SK-N-SH (cell line): ENCODE data around the gene ARHGEF4. TPM values are rescaled to one million over a fixed set of nuclear protein-coding genes. Genes with fewer than 3 reads are reported as not detected.
"Not testable (repeated sequence)": the region's sequence is repeated elsewhere in the genome, so short reads cannot be mapped to it uniquely, and the experiment has no call there.

Experiments used
- CTCF ChIA-PET: fragments of 300-600, 350-600 bp; formaldehyde crosslinking; extraction: SDS; loops from one replicate; lab custom pipeline; 2021; lab: Yijun Ruan, JAX
- POLR2A ChIA-PET: fragments of 350-600 bp; sonication (Branson Sonifier 250); formaldehyde crosslinking; extraction: SDS; loops from one replicate; lab custom pipeline; 2020; ENCODE audit warnings: antibody characterized with exemption, inconsistent platforms; lab: Yijun Ruan, JAX
- DNase-seq: peaks from one replicate; pipeline ENCODE4 v3.0.0; 2012
- H2AFZ ChIP-seq: fragments of 200-600 bp; sonication (generic); 2 replicates; pipeline ENCODE4 v1.8.1; 2016; ENCODE audit warnings: antibody characterized with exemption, mild to moderate bottlenecking, low read depth
- H3F3A ChIP-seq: fragments of 200-600 bp; sonication (generic); replicated peaks from 2 replicates; pipeline ENCODE3; 2016; ENCODE audit warnings: antibody characterized with exemption, mild to moderate bottlenecking; ENCODE audit not compliant: insufficient read depth
- H3K27ac ChIP-seq, 2 experiments: fragments of 200-500 bp in 1 of 2; fragments of 200-600 bp in 1 of 2; sonication (Bioruptor generic) in 1 of 2; sonication (generic), shearing (Covaris generic) in 1 of 2; 2 replicates each; pipeline versions ENCODE4 v1.5.1 to v1.6.1; 2014 to 2016; ENCODE audit warnings: low read depth in 2 of 2, inconsistent platforms in 1 of 2, low read length in 1 of 2, mild to moderate bottlenecking in 1 of 2, mixed read lengths in 1 of 2
- H3K27me3 ChIP-seq: fragments of 200-600 bp; sonication (generic), shearing (Covaris generic); 2 replicates; pipeline ENCODE4 v1.6.1; 2016; ENCODE audit warnings: mixed run types; ENCODE audit not compliant: insufficient read depth
- H3K36me3 ChIP-seq, 2 experiments: fragments of 200-500 bp in 1 of 2; fragments of 200-600 bp in 1 of 2; sonication (Bioruptor generic) in 1 of 2; sonication (generic) in 1 of 2; replicated peaks in 1 of 2; 2 replicates each; pipeline versions ENCODE3 to v1.5.1; 2014 to 2016; ENCODE audit warnings: low read length in 1 of 2, mild to moderate bottlenecking in 1 of 2; ENCODE audit not compliant: insufficient read depth in 2 of 2, control insufficient read depth in 1 of 2
- H3K4me1 ChIP-seq, 2 experiments: fragments of 200-500 bp in 1 of 2; fragments of 200-600 bp in 1 of 2; sonication (Bioruptor generic) in 1 of 2; sonication (generic), shearing (Covaris generic) in 1 of 2; 2 replicates each; pipeline versions ENCODE4 v1.5.1 to v1.6.1; 2014 to 2016; ENCODE audit warnings: low read depth in 1 of 2, low read length in 1 of 2, mixed run types in 1 of 2; ENCODE audit not compliant: insufficient read depth in 2 of 2, control insufficient read depth in 1 of 2
- H3K4me2 ChIP-seq: fragments of 200-600 bp; sonication (generic), shearing (Covaris generic); 2 replicates; pipeline ENCODE4 v1.6.1; 2017; ENCODE audit warnings: mixed run types
- H3K4me3 ChIP-seq, 2 experiments: fragments of 200-500 bp in 1 of 2; fragments of 200-600 bp in 1 of 2; sonication (Bioruptor generic) in 1 of 2; sonication (generic), shearing (Covaris generic) in 1 of 2; 2 replicates each; pipeline versions ENCODE4 v1.5.1 to v1.8.1; 2014 to 2016; ENCODE audit warnings: low read depth in 2 of 2, inconsistent platforms in 1 of 2, low read length in 1 of 2, mild to moderate bottlenecking in 1 of 2, mixed read lengths in 1 of 2, moderate library complexity in 1 of 2
- H3K79me2 ChIP-seq: fragments of 200-600 bp; sonication (generic); 2 replicates; pipeline ENCODE4 v1.8.1; 2017; ENCODE audit warnings: mild to moderate bottlenecking; ENCODE audit not compliant: insufficient read depth
- H3K9ac ChIP-seq: fragments of 200-600 bp; sonication (generic); 2 replicates; pipeline ENCODE4 v1.6.1; 2017; ENCODE audit warnings: mixed run types
- H3K9me2 ChIP-seq: fragments of 200-600 bp; sonication (generic); 2 replicates; pipeline ENCODE4 v1.6.1; 2017; ENCODE audit warnings: mixed run types
- H3K9me3 ChIP-seq: fragments of 200-600 bp; sonication (generic); 2 replicates; pipeline ENCODE4 v1.6.1; 2017; ENCODE audit warnings: mixed run types, mild to moderate bottlenecking, moderate library complexity
- H4K20me1 ChIP-seq: fragments of 200-600 bp; sonication (generic); 2 replicates; pipeline ENCODE4 v1.6.1; 2017; ENCODE audit warnings: mild to moderate bottlenecking, mixed run types; ENCODE audit not compliant: insufficient read depth
- CHD2 ChIP-seq: fragments of 150-350 bp; IDR thresholded peaks from 2 replicates; pipeline ENCODE4 v1.6.1; 2018; ENCODE audit warnings: low read length; ENCODE audit not compliant: partially characterized antibody
- EP300 ChIP-seq, 2 experiments: IDR thresholded peaks; 2 replicates each; pipeline versions ENCODE4 v1.4.0 to v1.6.1; 2012; ENCODE audit warnings: borderline replicate concordance in 1 of 2, low read depth in 1 of 2, low read length in 1 of 2
- EZH2phosphoT487 ChIP-seq: fragments of 200-600 bp; sonication (generic); IDR thresholded peaks from 2 replicates; pipeline ENCODE4 v1.6.1; 2017; ENCODE audit warnings: low read depth, mixed run types, mild to moderate bottlenecking, antibody characterized with exemption, moderate library complexity, borderline replicate concordance
- MXI1 ChIP-seq: IDR thresholded peaks from 2 replicates; pipeline ENCODE4 v1.6.1; 2012; ENCODE audit warnings: mild to moderate bottlenecking, low read depth, low read length, improper control_type of control experiment
- NFIC ChIP-seq: IDR thresholded peaks from 2 replicates; pipeline ENCODE4 v1.4.0; 2012; ENCODE audit warnings: borderline replicate concordance
- REST ChIP-seq: IDR thresholded peaks from 2 replicates; pipeline ENCODE4 v1.6.1; 2012; ENCODE audit warnings: mild to moderate bottlenecking, low read depth, low read length, moderate library complexity
- RFX5 ChIP-seq: IDR thresholded peaks from 2 replicates; pipeline ENCODE4 v1.6.1; 2012; ENCODE audit warnings: mild to moderate bottlenecking, improper control_type of control experiment, low read length
- YY1 ChIP-seq: IDR thresholded peaks from 2 replicates; pipeline ENCODE4 v1.4.0; 2012; ENCODE audit warnings: low read depth, mild to moderate bottlenecking
- WGBS: methylation state at CpG from one replicate; pipeline ENCODE4 v1.1.6; 2017; ENCODE audit warnings: low lambda C conversion rate; 5-methylcytosine and 5-hydroxymethylcytosine counted together
- polyA plus RNA-seq, 3 experiments: library from polyadenylated mRNA; depleted of rRNA; stranded (reverse); fragments of >200 nt; gene quantifications; 2 replicates each; pipeline ENCODE4 v1.2.3, GENCODE V29; 2012
- TF ChIP-seq, protein P1 (sequence below): IDR thresholded peaks from 2 replicates; pipeline ENCODE4 v1.4.0; 2012; ENCODE audit warnings: low read depth
- TF ChIP-seq, protein P2 (sequence below): IDR thresholded peaks from 2 replicates; pipeline ENCODE4 v1.4.0; 2012; ENCODE audit warnings: low read depth, borderline replicate concordance

The ARHGEF4 gene
- polyA plus RNA-seq, 1 of the 3 experiments (the other 2 are of a cell fraction), result 2.3 TPM

- DNase-seq, result no peak
- 90% methylated on average over 2 of the region's 2 CpGs for WGBS
- Histone ChIP-seq H3K79me2 (peaks cover 98% of the 10 kb centered on the region), H3F3A (peaks cover 4% of the 10 kb centered on the region), H2AFZ (no peak overlapping the region), H3K4me1 (peaks cover 0 to 13% of the 10 kb centered on the region in 2 experiments; a peak in 1 of 4 replicates), H3K9me2 (no peaks in the 10 kb centered on the region), H3K4me3 (no peak overlapping the region), H3K36me3 (peaks cover 32 to 43% of the 10 kb centered on the region in 2 experiments), H3K27ac (no peak overlapping the region), H3K4me2 (no peak overlapping the region), H3K9ac (no peak overlapping the region), H3K27me3 (no peaks in the 10 kb centered on the region), H4K20me1 (peaks cover 84% of the 10 kb centered on the region), H3K9me3 (no peaks in the 10 kb centered on the region)
- TF ChIP-seq, protein P1, sequence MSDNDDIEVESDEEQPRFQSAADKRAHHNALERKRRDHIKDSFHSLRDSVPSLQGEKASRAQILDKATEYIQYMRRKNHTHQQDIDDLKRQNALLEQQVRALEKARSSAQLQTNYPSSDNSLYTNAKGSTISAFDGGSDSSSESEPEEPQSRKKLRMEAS, result no peak
- peak; percentile 39; the same call in 1 of the 2 replicates for TF ChIP-seq NFIC
- CTCF ChIA-PET, result no interaction called here
- POLR2A ChIA-PET, result no interaction called here
Measured at GRCh38 chr2:131067465-131068125, 230.9 kb downstream of the ARHGEF4 start.

DNA sequence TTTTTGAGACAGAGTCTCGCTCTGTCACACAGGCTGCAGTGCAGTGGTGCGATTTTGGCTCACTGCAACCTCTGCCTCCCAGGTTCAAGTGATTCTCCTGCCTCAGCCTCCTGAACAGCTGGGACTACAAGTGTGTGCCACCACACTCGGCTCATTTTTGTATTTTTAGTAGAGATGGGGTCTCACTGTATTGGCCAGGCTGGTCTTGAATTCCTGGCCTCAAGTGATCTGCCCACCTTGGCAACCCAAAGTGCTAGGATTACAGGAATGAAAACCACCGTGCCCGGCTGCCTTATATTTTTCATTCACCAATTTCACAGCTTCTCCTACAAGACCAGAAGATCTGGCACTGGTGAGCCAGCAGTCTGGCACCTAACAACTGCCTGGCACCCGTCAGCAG is 231.5 kb downstream of the ARHGEF4 start:
- WGBS, result 93% methylated on average over 6 of the region's 6 CpGs
- H3K4me3 ChIP-seq, H3K27ac ChIP-seq, H3K27me3 ChIP-seq, H3K4me2 ChIP-seq, H3K9ac ChIP-seq, H2AFZ ChIP-seq, H3K9me3 ChIP-seq, CTCF ChIA-PET, POLR2A ChIA-PET, H3F3A ChIP-seq, DNase-seq, H3K9me2 ChIP-seq: not testable (repeated sequence)
- H3K4me1 ChIP-seq, result peaks cover 0 to 13% of the 10 kb centered on the region in 2 experiments; a peak in 1 of 4 replicates
- H3K36me3 ChIP-seq, result peaks cover 27 to 42% of the 10 kb centered on the region in 2 experiments
- H3K79me2 ChIP-seq, result peaks cover 98% of the 10 kb centered on the region
- peaks cover 85% of the 10 kb centered on the region for H4K20me1 ChIP-seq

GRCh38 chr2:131075578-131075977 is 238.9 kb downstream of the ARHGEF4 start:
- H3F3A ChIP-seq, H3K27me3 ChIP-seq, H2AFZ ChIP-seq, H3K9me3 ChIP-seq, H3K4me1 ChIP-seq, DNase-seq, CTCF ChIA-PET, H3K9me2 ChIP-seq, H3K4me2 ChIP-seq, H3K4me3 ChIP-seq, H3K27ac ChIP-seq, POLR2A ChIA-PET, H3K9ac ChIP-seq: not testable (repeated sequence)
- Histone ChIP-seq H3K79me2 (peaks cover 97% of the 10 kb centered on the region), H4K20me1 (peaks cover 90% of the 10 kb centered on the region), H3K36me3 (peaks cover 55 to 72% of the 10 kb centered on the region in 2 experiments)
- 98% methylated on average over 15 of the region's 15 CpGs for WGBS

- Histone ChIP-seq H3K9me2 (no peaks in the 10 kb centered on the region), H3K79me2 (peaks cover 97% of the 10 kb centered on the region), H4K20me1 (peaks cover 87% of the 10 kb centered on the region), H3K27me3 (no peaks in the 10 kb centered on the region), H3K4me2 (no peak overlapping the region), H3K4me3 (no peak overlapping the region), H3K36me3 (peaks cover 53 to 72% of the 10 kb centered on the region in 2 experiments), H3K9me3 (no peaks in the 10 kb centered on the region), H3F3A (no peaks in the 10 kb centered on the region), H3K27ac (no peak overlapping the region), H3K9ac (no peak overlapping the region), H3K4me1 (peaks cover 0 to 5% of the 10 kb centered on the region in 2 experiments; a peak in 1 of 4 replicates), H2AFZ (no peak overlapping the region)
- TF ChIP-seq RFX5, result no peak
- no peak for TF ChIP-seq CHD2
- TF ChIP-seq NFIC, result no peak
- TF ChIP-seq MXI1, result no peak
- TF ChIP-seq EP300 (IDR thresholded peaks at IDR 0.05; ENCODE audit: borderline replicate concordance in 1 of 2, low read depth in 1 of 2, low read length in 1 of 2), result no peak
- no peak for TF ChIP-seq EZH2phosphoT487
- TF ChIP-seq REST, result no peak
- TF ChIP-seq, protein P2, sequence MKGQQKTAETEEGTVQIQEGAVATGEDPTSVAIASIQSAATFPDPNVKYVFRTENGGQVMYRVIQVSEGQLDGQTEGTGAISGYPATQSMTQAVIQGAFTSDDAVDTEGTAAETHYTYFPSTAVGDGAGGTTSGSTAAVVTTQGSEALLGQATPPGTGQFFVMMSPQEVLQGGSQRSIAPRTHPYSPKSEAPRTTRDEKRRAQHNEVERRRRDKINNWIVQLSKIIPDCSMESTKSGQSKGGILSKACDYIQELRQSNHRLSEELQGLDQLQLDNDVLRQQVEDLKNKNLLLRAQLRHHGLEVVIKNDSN, result no peak
- TF ChIP-seq YY1, result no peak
- CTCF ChIA-PET, result no interaction called here
- WGBS, result 94% methylated on average over 5 of the region's 5 CpGs
- no peak for DNase-seq
- POLR2A ChIA-PET, result no interaction called here
Measured at GRCh38 chr2:131076707-131077106, 240.0 kb downstream of the ARHGEF4 start.
